ENCODE data around the gene PIP4K2C. TPM values are rescaled to one million over a fixed set of nuclear protein-coding genes. Genes with fewer than 3 reads are reported as not detected.
"Not testable (repeated sequence)": the region's sequence is repeated elsewhere in the genome, so short reads cannot be mapped to it uniquely, and the experiment has no call there.

Gene PIP4K2C
- total RNA-seq, 1 donor: 19.4 TPM

GRCh38 chr12:57632073-57632957 is 41.3 kb downstream of the PIP4K2C start:
- peak; percentile 21 for DNase-seq (ENCODE audit: low read depth)
- TF ChIP-seq, protein P1, sequence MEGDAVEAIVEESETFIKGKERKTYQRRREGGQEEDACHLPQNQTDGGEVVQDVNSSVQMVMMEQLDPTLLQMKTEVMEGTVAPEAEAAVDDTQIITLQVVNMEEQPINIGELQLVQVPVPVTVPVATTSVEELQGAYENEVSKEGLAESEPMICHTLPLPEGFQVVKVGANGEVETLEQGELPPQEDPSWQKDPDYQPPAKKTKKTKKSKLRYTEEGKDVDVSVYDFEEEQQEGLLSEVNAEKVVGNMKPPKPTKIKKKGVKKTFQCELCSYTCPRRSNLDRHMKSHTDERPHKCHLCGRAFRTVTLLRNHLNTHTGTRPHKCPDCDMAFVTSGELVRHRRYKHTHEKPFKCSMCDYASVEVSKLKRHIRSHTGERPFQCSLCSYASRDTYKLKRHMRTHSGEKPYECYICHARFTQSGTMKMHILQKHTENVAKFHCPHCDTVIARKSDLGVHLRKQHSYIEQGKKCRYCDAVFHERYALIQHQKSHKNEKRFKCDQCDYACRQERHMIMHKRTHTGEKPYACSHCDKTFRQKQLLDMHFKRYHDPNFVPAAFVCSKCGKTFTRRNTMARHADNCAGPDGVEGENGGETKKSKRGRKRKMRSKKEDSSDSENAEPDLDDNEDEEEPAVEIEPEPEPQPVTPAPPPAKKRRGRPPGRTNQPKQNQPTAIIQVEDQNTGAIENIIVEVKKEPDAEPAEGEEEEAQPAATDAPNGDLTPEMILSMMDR (IDR thresholded peaks at IDR 0.05; ENCODE audit: insufficient read depth, low read length): no peak
- H3K4me3 ChIP-seq (ENCODE audit: low read depth, low read length): peak overlapping the region; percentile 69

DNA sequence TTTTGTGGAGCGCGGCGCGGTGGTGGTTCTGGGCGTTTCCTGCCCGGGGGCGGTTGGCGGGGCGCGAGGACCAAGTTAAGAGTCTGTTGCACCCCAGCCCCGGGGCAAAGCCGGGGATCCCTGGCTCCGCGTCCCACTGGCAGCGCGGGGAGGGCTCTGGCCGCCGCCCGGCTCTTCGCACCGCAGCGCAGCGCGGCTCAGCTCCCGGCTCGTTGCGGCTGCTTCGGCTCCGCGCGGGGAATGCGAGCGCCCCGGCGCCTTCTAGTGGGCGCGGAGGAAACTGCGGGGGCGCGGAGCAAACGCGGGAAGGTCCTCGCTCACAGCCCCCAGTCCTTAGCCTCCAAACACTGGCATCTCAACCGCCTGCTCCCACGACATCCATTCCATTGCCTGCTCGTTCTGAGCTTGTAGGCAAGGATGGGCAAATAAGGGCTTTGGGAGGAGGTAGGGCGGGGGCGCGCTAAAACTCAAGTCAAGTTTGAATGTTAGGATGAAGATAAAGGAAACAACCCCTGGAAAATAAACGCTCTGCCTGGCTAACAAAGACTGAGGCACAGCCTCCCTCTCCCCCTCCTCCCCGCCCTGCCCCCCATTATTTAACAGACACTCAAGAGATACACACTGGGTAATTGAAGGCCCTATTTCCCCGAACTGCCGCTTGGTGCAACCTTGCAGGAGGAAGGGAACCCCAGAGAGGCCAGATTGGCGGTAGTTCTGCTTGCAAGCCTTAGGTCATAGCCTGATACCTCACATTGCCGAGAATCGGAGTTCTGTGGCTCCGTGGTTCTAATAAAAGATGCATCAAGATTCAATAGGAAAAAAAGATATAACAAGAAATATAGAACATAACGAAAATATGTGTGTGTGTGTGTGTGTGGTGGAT is 42.2 kb downstream of the PIP4K2C start, which contains the start of gene B4GALNT1:
TSS of gene B4GALNT1 (minus strand) at position 244 of the 883 bp plus-strand sequence. CDS start 1,069 bp downstream, outside the sequence.
- peak; percentile 48 for DNase-seq (ENCODE audit: low read depth)
- peak within 1 kb of the TSS; percentile 69 for H3K4me3 ChIP-seq (ENCODE audit: low read depth, low read length)
- TF ChIP-seq, protein P1 (IDR thresholded peaks at IDR 0.05; ENCODE audit: insufficient read depth, low read length): peak; percentile 91

GRCh38 chr12:57636731-57637130 is 45.7 kb downstream of the PIP4K2C start:
- DNase-seq (ENCODE audit: low read depth); H3K4me3 ChIP-seq (ENCODE audit: low read depth, low read length): not testable (repeated sequence)

- TF ChIP-seq, protein P1 (IDR thresholded peaks at IDR 0.05; ENCODE audit: insufficient read depth, low read length): no peak
- H3K4me3 ChIP-seq (ENCODE audit: low read depth, low read length): no peak overlapping the region
- DNase-seq (ENCODE audit: low read depth): no peak
Measured at GRCh38 chr12:57637364-57637763, 46.4 kb downstream of the PIP4K2C start.

GRCh38 chr12:57638096-57638495 is 47.1 kb downstream of the PIP4K2C start:
- no peak for DNase-seq (ENCODE audit: low read depth)
- no peak overlapping the region for H3K4me3 ChIP-seq (ENCODE audit: low read depth, low read length)
- TF ChIP-seq, protein P1 (IDR thresholded peaks at IDR 0.05; ENCODE audit: insufficient read depth, low read length): no peak

DNA sequence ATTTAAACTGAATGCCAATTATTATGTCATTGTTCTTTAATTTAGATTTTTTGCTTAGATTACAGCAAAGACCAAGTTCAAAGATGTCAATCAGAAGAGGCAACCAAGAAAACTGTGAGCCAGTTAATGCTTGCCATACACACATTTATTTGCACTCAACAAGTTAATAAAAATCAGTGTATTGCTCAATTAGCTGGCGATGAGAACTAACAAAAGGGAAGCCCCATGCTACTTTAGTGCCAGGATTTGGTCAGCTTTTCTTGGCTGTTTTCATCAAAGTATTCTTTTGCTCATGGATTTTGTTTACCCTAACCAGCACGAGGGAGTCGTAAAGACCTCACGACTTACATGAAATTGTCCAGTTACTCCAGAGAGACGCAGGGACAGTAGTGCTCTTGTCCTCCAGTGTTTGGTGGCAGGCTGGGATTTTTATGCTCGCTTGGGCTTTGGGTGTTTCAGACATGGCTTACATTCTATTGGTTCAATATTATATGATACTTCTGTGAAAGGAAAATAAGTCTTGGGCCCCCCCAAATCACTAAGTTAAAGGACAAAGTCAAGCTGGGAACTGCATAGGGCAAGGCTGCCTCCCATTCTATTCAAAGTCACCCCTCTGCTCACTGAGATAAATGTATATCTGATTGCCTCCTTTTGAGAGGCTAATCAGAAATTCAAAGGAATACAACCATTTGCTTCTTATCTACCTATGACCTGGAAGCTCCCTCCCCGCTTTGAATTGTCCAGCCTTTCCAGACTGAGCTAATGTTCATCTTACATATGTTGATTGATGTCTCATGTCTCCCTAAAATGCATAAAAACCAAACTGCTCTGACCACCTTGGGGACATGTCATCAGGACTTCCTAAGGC is 49.4 kb downstream of the PIP4K2C start:
- TF ChIP-seq, protein P1 (IDR thresholded peaks at IDR 0.05; ENCODE audit: insufficient read depth, low read length): no peak
- no peak overlapping the region for H3K4me3 ChIP-seq (ENCODE audit: low read depth, low read length)
- peak; percentile 33 for DNase-seq (ENCODE audit: low read depth)

Measured in fibroblast of the aortic adventitia (primary cell).